SK-N-SH (cell line): ENCODE data around the gene ARID2.

Source experiments
- CTCF ChIP-seq: fragments of 200-600 bp; sonication (generic); IDR thresholded peaks from 2 replicates; pipeline ENCODE4 v1.6.1; 2017; ENCODE audit warnings: antibody characterized with exemption, mild to moderate bottlenecking, moderate library complexity
- ELF1 ChIP-seq: IDR thresholded peaks from 2 replicates; pipeline ENCODE4 v1.4.0; 2012
- EZH2phosphoT487 ChIP-seq: fragments of 200-600 bp; sonication (generic); IDR thresholded peaks from 2 replicates; pipeline ENCODE4 v1.6.1; 2017; ENCODE audit warnings: low read depth, mixed run types, mild to moderate bottlenecking, antibody characterized with exemption, moderate library complexity, borderline replicate concordance
- POLR2AphosphoS5 ChIP-seq: IDR thresholded peaks from 2 replicates; pipeline ENCODE4 v1.6.1; 2012; ENCODE audit warnings: low read depth, low read length
- REST ChIP-seq: IDR thresholded peaks from 2 replicates; pipeline ENCODE4 v1.6.1; 2012; ENCODE audit warnings: mild to moderate bottlenecking, low read depth, low read length, moderate library complexity
- TCF12 ChIP-seq: IDR thresholded peaks from 2 replicates; pipeline ENCODE4 v1.4.0; 2012
- USF2 ChIP-seq: fragments of 150-350 bp; IDR thresholded peaks from 2 replicates; pipeline ENCODE4 v1.6.1; 2017; ENCODE audit warnings: antibody characterized with exemption, low read length, low read depth, borderline replicate concordance
- YY1 ChIP-seq: IDR thresholded peaks from 2 replicates; pipeline ENCODE4 v1.4.0; 2012; ENCODE audit warnings: low read depth, mild to moderate bottlenecking

GRCh38 chr12:45756666-45757065, 27.2 kb downstream of the ARID2 start:
- TF ChIP-seq CTCF, result no peak
- no peak for TF ChIP-seq YY1
- no peak for TF ChIP-seq ELF1
- no peak for TF ChIP-seq USF2
- no peak for TF ChIP-seq POLR2AphosphoS5
- no peak for TF ChIP-seq EZH2phosphoT487
- TF ChIP-seq TCF12, result no peak
- no peak for TF ChIP-seq REST
